HepG2 (cell line): ENCODE data around the gene RPTOR. TPM values are rescaled to one million over a fixed set of nuclear protein-coding genes. Genes with fewer than 3 reads are reported as not detected.

Experiments
- BHLHE40 ChIP-seq: IDR thresholded peaks from 2 replicates; pipeline ENCODE4 v1.6.1; 2011; ENCODE audit warnings: low read length, improper control_type of control experiment
- ELF3 ChIP-seq: IDR thresholded peaks from 2 replicates; pipeline ENCODE4 v1.6.1; 2016; ENCODE audit warnings: missing genetic modification reagents, missing compliant biosample characterization
- FOSL1 ChIP-seq: sonication (generic); formaldehyde crosslinking; IDR thresholded peaks from 2 replicates; pipeline ENCODE4 v1.9.0; 2021; ENCODE audit warnings: missing genetic modification reagents, borderline replicate concordance
- KDM6A ChIP-seq: IDR thresholded peaks from 2 replicates; pipeline ENCODE4 v1.6.1; 2016; ENCODE audit warnings: low read depth
- MAX ChIP-seq: IDR thresholded peaks from 2 replicates; pipeline ENCODE4 v1.6.1; 2012; ENCODE audit warnings: inconsistent platforms
- NR0B2 ChIP-seq: sonication (generic); formaldehyde crosslinking; IDR thresholded peaks from 2 replicates; pipeline ENCODE4 v1.4.0; 2020; ENCODE audit warnings: mild to moderate bottlenecking, missing genetic modification reagents
- SKIL ChIP-seq: sonication (generic); formaldehyde crosslinking; IDR thresholded peaks from 2 replicates; pipeline ENCODE4 v1.8.0; 2022; ENCODE audit warnings: missing genetic modification reagents, mild to moderate bottlenecking, moderate library complexity, borderline replicate concordance
- ZNF180 ChIP-seq: sonication (generic); formaldehyde crosslinking; IDR thresholded peaks from 2 replicates; pipeline ENCODE4 v1.4.0; 2020; ENCODE audit warnings: low read depth, missing genetic modification reagents, borderline replicate concordance
- ZNF639 ChIP-seq: conservative IDR thresholded peaks from 2 replicates; pipeline ENCODE4 v1.6.1; 2018; ENCODE audit warnings: missing genetic modification reagents
- ZNF644 ChIP-seq: IDR thresholded peaks from 2 replicates; pipeline ENCODE4 v1.6.1; 2016; ENCODE audit warnings: low read depth
- ZSCAN22 ChIP-seq: sonication (generic); formaldehyde crosslinking; IDR thresholded peaks from 2 replicates; pipeline ENCODE4 v1.4.0; 2020; ENCODE audit warnings: mild to moderate bottlenecking, missing genetic modification reagents
- polyA plus RNA-seq, 8 experiments: library from polyadenylated mRNA; depleted of rRNA in 3 of 8; stranded (reverse) in 7 of 8; unstranded in 1 of 8; fragments of >200 nt; fragmentation: Illumina TruSeq in 4 of 8; extraction: Trizol in 4 of 8; gene quantifications; 2 replicates each; pipeline versions ENCODE4 v1.2.1 to v1.2.3, GENCODE V29; 2011 to 2016; ENCODE audit warnings: low read depth in 4 of 8, missing spikeins in 1 of 8, mixed read lengths in 1 of 8; ENCODE audit not compliant: insufficient read depth in 1 of 8
- total RNA-seq, 5 experiments: library from RNA; depleted of rRNA; stranded (reverse); fragments of >200 nt; fragmentation: Illumina TruSeq; extraction: Trizol; gene quantifications; 2 replicates each; pipeline ENCODE4 v1.2.3, GENCODE V29; 2016; ENCODE audit warnings: low read depth in 1 of 5
- TF ChIP-seq, protein P1 (sequence below): sonication (generic); formaldehyde crosslinking; IDR thresholded peaks from 2 replicates; pipeline ENCODE4 v1.9.0; 2021; ENCODE audit warnings: missing genetic modification reagents, mild to moderate bottlenecking, borderline replicate concordance
- TF ChIP-seq, protein P2 (sequence below): sonication (generic); formaldehyde crosslinking; IDR thresholded peaks from 2 replicates; pipeline ENCODE4 v1.4.0; 2020; ENCODE audit warnings: missing genetic modification reagents
- TF ChIP-seq, protein P3 (sequence below): sonication (generic); formaldehyde crosslinking; IDR thresholded peaks from 2 replicates; pipeline ENCODE4 v1.5.0; 2020; ENCODE audit warnings: missing genetic modification reagents, mild to moderate bottlenecking, borderline replicate concordance

The RPTOR gene
- total and polyA plus RNA-seq, 2 of the 13 experiments (the other 11 are each of a cell fraction or from before 2014, with no cell fraction given), result 6.6 to 25.3 TPM

DNA sequence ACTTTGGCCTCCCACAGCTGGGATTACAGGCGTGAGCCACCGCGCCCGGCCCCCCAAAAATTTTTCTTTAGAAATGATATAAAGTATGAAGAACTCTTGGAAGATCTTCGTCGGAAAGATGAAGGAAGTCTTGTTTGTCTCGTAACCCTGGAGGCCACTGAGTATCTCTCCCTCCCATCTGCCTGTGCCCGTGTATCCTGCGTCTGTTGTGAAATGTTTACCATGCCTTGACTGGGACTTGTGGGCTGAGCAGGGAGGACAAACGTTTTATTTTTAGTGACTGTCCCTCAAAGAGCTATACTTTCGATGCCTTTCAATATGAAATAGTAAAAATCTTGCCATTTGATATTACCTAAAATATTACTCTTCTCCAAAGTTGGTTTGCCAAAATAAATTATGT is 121.2 kb downstream of the RPTOR start (continued):
- TF ChIP-seq ZNF639 (no peak; the same call in 1 of the 2 replicates), ZNF644 (CRISPR knock-in tag) (peak; percentile 73; the same call in 1 of the 2 replicates), ELF3 (CRISPR knock-in tag) (peak; percentile 42; the same call in 1 of the 2 replicates), MAX (no peak), FOSL1 (CRISPR knock-in tag) (no peak), NR0B2 (CRISPR knock-in tag) (no peak), SKIL (CRISPR knock-in tag) (no peak), ZSCAN22 (CRISPR knock-in tag) (no peak), KDM6A (0 out of 2 replicates have a peak, but pooled peaks have one; percentile 27), BHLHE40 (peak; percentile 45; the same call in 1 of the 2 replicates), ZNF180 (CRISPR knock-in tag) (no peak)
- TF ChIP-seq, protein P1, sequence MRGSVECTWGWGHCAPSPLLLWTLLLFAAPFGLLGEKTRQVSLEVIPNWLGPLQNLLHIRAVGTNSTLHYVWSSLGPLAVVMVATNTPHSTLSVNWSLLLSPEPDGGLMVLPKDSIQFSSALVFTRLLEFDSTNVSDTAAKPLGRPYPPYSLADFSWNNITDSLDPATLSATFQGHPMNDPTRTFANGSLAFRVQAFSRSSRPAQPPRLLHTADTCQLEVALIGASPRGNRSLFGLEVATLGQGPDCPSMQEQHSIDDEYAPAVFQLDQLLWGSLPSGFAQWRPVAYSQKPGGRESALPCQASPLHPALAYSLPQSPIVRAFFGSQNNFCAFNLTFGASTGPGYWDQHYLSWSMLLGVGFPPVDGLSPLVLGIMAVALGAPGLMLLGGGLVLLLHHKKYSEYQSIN (CRISPR knock-in tag), result no peak
- TF ChIP-seq, protein P2, sequence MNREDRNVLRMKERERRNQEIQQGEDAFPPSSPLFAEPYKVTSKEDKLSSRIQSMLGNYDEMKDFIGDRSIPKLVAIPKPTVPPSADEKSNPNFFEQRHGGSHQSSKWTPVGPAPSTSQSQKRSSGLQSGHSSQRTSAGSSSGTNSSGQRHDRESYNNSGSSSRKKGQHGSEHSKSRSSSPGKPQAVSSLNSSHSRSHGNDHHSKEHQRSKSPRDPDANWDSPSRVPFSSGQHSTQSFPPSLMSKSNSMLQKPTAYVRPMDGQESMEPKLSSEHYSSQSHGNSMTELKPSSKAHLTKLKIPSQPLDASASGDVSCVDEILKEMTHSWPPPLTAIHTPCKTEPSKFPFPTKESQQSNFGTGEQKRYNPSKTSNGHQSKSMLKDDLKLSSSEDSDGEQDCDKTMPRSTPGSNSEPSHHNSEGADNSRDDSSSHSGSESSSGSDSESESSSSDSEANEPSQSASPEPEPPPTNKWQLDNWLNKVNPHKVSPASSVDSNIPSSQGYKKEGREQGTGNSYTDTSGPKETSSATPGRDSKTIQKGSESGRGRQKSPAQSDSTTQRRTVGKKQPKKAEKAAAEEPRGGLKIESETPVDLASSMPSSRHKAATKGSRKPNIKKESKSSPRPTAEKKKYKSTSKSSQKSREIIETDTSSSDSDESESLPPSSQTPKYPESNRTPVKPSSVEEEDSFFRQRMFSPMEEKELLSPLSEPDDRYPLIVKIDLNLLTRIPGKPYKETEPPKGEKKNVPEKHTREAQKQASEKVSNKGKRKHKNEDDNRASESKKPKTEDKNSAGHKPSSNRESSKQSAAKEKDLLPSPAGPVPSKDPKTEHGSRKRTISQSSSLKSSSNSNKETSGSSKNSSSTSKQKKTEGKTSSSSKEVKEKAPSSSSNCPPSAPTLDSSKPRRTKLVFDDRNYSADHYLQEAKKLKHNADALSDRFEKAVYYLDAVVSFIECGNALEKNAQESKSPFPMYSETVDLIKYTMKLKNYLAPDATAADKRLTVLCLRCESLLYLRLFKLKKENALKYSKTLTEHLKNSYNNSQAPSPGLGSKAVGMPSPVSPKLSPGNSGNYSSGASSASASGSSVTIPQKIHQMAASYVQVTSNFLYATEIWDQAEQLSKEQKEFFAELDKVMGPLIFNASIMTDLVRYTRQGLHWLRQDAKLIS (CRISPR knock-in tag), result no peak
- TF ChIP-seq, protein P3, sequence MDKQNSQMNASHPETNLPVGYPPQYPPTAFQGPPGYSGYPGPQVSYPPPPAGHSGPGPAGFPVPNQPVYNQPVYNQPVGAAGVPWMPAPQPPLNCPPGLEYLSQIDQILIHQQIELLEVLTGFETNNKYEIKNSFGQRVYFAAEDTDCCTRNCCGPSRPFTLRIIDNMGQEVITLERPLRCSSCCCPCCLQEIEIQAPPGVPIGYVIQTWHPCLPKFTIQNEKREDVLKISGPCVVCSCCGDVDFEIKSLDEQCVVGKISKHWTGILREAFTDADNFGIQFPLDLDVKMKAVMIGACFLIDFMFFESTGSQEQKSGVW (CRISPR knock-in tag), result no peak
